HCT116 (cell line): ENCODE measurements around the gene PLEKHM1. TPM values are rescaled to one million over a fixed set of nuclear protein-coding genes. Genes with fewer than 3 reads are reported as not detected.

ENCODE experiments used
- ATAC-seq: fragments of 200-7000 bp; cut with Tn5 transposase; 2 replicates; pipeline ENCODE4 v1.9.1; 2020; ENCODE audit warnings: mild to moderate bottlenecking, moderate library complexity
- BruUV-seq: library from RNA; stranded (reverse); fragments of 400-500 nt; replicated peaks from 2 replicates; lab custom pipeline; 2021; lab: Mats Ljungman, UMichigan
- CTCF ChIA-PET: fragments of 300-600 bp; sonication (Branson Sonifier 250); formaldehyde crosslinking; loops from one replicate; lab custom pipeline; 2021; ENCODE audit warnings: antibody characterized with exemption; lab: Charles Lee
- POLR2A ChIA-PET: fragments of 300-600, 350-600 bp; sonication (Branson Sonifier 250); formaldehyde crosslinking; loops from one replicate; lab custom pipeline; 2021; ENCODE audit warnings: antibody characterized with exemption; lab: Charles Lee
- RAD21 ChIA-PET, 2 experiments: fragments of 300-600 bp; sonication (Branson Sonifier 250); formaldehyde crosslinking; loops; one replicate each; lab custom pipeline; 2023; ENCODE audit warnings: low total read pairs in 2 of 2; ENCODE audit not compliant: uncharacterized antibody in 2 of 2, unreplicated experiment in 2 of 2, low non-redundant PET in 1 of 2; lab: Charles Lee
- DNase-seq: peaks from one replicate; pipeline ENCODE4 v3.0.0-alpha.2; 2010; ENCODE audit warnings: low read depth, low spot score
- H2AFZ ChIP-seq: fragments of 200-600 bp; shearing (Covaris generic), sonication (generic); 2 replicates; pipeline ENCODE4 v1.6.1; 2017; ENCODE audit warnings: low read depth, mixed run types, mixed read lengths, antibody characterized with exemption, low read length; ENCODE audit not compliant: poor library complexity, severe bottlenecking
- H3K27ac ChIP-seq: 2 replicates; pipeline ENCODE4 v1.5.1; 2012; ENCODE audit warnings: low read depth, low read length
- H3K27me3 ChIP-seq: fragments of 200-600 bp; sonication (generic); 2 replicates; pipeline ENCODE4 v1.6.1; 2016; ENCODE audit warnings: mixed run types, low read length, mixed read lengths; ENCODE audit not compliant: insufficient read depth
- H3K36me3 ChIP-seq, 2 experiments: fragments of 200-500 bp in 1 of 2; fragments of 200-600 bp in 1 of 2; sonication (Bioruptor generic) in 1 of 2; sonication (generic) in 1 of 2; 2 replicates each; pipeline versions ENCODE4 v1.5.1 to v1.6.1; 2014 to 2016; ENCODE audit warnings: low read length in 2 of 2, inconsistent platforms in 1 of 2, mixed read lengths in 1 of 2, mixed run types in 1 of 2; ENCODE audit not compliant: insufficient read depth in 2 of 2, control insufficient read depth in 1 of 2
- H3K4me1 ChIP-seq, 2 experiments: fragments of 200-600 bp in 1 of 2; sonication (generic) in 1 of 2; 2 replicates each; pipeline versions ENCODE4 v1.5.1 to v1.6.1; 2012 to 2017; ENCODE audit warnings: low read length in 2 of 2, inconsistent platforms in 1 of 2, mild to moderate bottlenecking in 1 of 2, mixed read lengths in 1 of 2, mixed run types in 1 of 2, moderate library complexity in 1 of 2; ENCODE audit not compliant: insufficient read depth in 2 of 2, control insufficient read depth in 1 of 2
- H3K4me2 ChIP-seq: fragments of 200-600 bp; sonication (generic); 2 replicates; pipeline ENCODE4 v1.6.1; 2017; ENCODE audit warnings: mixed run types, low read length, mixed read lengths
- H3K4me3 ChIP-seq, 2 experiments: fragments of 200-600 bp in 1 of 2; sonication (generic) in 1 of 2; replicated peaks in 1 of 2; 2 replicates each; pipeline ENCODE4 v1.5.1; 2011 to 2016; ENCODE audit warnings: low read length in 2 of 2, control low read depth in 1 of 2, low read depth in 1 of 2, mild to moderate bottlenecking in 1 of 2, mixed read lengths in 1 of 2, mixed run types in 1 of 2
- H3K79me2 ChIP-seq: fragments of 200-600 bp; sonication (generic); 2 replicates; pipeline ENCODE4 v1.6.1; 2017; ENCODE audit warnings: mild to moderate bottlenecking, mixed run types, low read length, moderate library complexity, mixed read lengths; ENCODE audit not compliant: insufficient read depth
- H3K9ac ChIP-seq: fragments of 200-600 bp; sonication (generic); 2 replicates; pipeline ENCODE4 v1.6.1; 2016; ENCODE audit warnings: low read length, mixed read lengths
- H3K9me2 ChIP-seq: fragments of 200-600 bp; sonication (generic), shearing (Covaris generic); 2 replicates; pipeline ENCODE4 v1.6.1; 2017; ENCODE audit warnings: mixed run types, mild to moderate bottlenecking, moderate library complexity; ENCODE audit not compliant: insufficient read depth
- H3K9me3 ChIP-seq, 2 experiments: fragments of 200-500 bp in 1 of 2; fragments of 200-600 bp in 1 of 2; sonication (Bioruptor generic) in 1 of 2; sonication (generic) in 1 of 2; 2 replicates each; pipeline ENCODE4 v1.6.1; 2014 to 2017; ENCODE audit warnings: low read length in 2 of 2, mixed read lengths in 2 of 2, inconsistent platforms in 1 of 2, low read depth in 1 of 2, mild to moderate bottlenecking in 1 of 2, mixed run types in 1 of 2, moderate library complexity in 1 of 2; ENCODE audit not compliant: control insufficient read depth in 1 of 2, insufficient read depth in 1 of 2
- H4K20me1 ChIP-seq: fragments of 200-600 bp; sonication (generic), shearing (Covaris generic); 2 replicates; pipeline ENCODE4 v1.6.1; 2017; ENCODE audit warnings: mixed run types, mild to moderate bottlenecking, moderate library complexity; ENCODE audit not compliant: insufficient read depth
- CBX3 ChIP-seq: IDR thresholded peaks from 2 replicates; pipeline ENCODE4 v1.6.1; 2012; ENCODE audit warnings: low read depth
- CEBPB ChIP-seq: IDR thresholded peaks from 2 replicates; pipeline ENCODE4 v1.6.1; 2012; ENCODE audit warnings: low read depth
- ELF1 ChIP-seq: IDR thresholded peaks from 2 replicates; pipeline ENCODE4 v1.6.1; 2012; ENCODE audit warnings: low read depth, borderline replicate concordance
- EZH2 ChIP-seq: fragments of 200-600 bp; sonication (generic); IDR thresholded peaks from 2 replicates; pipeline ENCODE4 v1.6.1; 2017; ENCODE audit warnings: antibody characterized with exemption, mixed run types
- JUND ChIP-seq: IDR thresholded peaks from 2 replicates; pipeline ENCODE4 v1.6.1; 2012
- POLR2A ChIP-seq: IDR thresholded peaks from 2 replicates; pipeline ENCODE4 v1.7.0; 2011; ENCODE audit warnings: borderline replicate concordance; ENCODE audit not compliant: insufficient read depth, insufficient read length; ENCODE audit errors: extremely low read depth
- POLR2AphosphoS5 ChIP-seq: IDR thresholded peaks from 2 replicates; pipeline ENCODE4 v1.6.1; 2011; ENCODE audit warnings: mild to moderate bottlenecking, low read depth, low read length, moderate library complexity
- SRF ChIP-seq: IDR thresholded peaks from 2 replicates; pipeline ENCODE4 v1.6.1; 2012; ENCODE audit warnings: low read depth
- ZNF274 ChIP-seq: fragments of 200-500 bp; sonication (Bioruptor generic); IDR thresholded peaks from 2 replicates; pipeline ENCODE4 v1.6.1; 2014; ENCODE audit warnings: mild to moderate bottlenecking, low read depth, low read length, inconsistent platforms
- intact Hi-C: fragments of 100-400 bp; cut with micrococcal nuclease; formaldehyde crosslinking; loops from 2 replicates; pipeline ENCODE4 v1.10.0; 2022
- total RNA-seq: library from RNA; stranded (reverse); gene quantifications from one replicate; pipeline ENCODE4 v1.2.1, GENCODE V29; 2021; ENCODE audit not compliant: unreplicated experiment
- TF ChIP-seq, protein P1 (sequence below): IDR thresholded peaks from 2 replicates; pipeline ENCODE4 v1.6.1; 2011; ENCODE audit warnings: mild to moderate bottlenecking, low read length, moderate library complexity; ENCODE audit not compliant: insufficient replicate concordance; ENCODE audit errors: extremely low read depth
- TF ChIP-seq, protein P2 (sequence below), 3 experiments: fragments of 200-600 bp in 1 of 3; sonication (generic) in 1 of 3; IDR thresholded peaks in 2 of 3; conservative IDR thresholded peaks in 1 of 3; 2 replicates each; pipeline ENCODE4 v1.5.1; 2012 to 2017; ENCODE audit warnings: low read depth in 2 of 3, low read length in 2 of 3, antibody characterized with exemption in 1 of 3, borderline replicate concordance in 1 of 3, control low read depth in 1 of 3, mild to moderate bottlenecking in 1 of 3, mixed read lengths in 1 of 3, mixed run types in 1 of 3, moderate library complexity in 1 of 3; ENCODE audit not compliant: insufficient read depth in 1 of 3
- TF ChIP-seq, protein P3 (sequence below): IDR thresholded peaks from 2 replicates; pipeline ENCODE4 v1.6.1; 2012; ENCODE audit warnings: low read depth

The PLEKHM1 gene
- total RNA-seq, 1 experiment from 2014 or later = 32.8 TPM

DNA sequence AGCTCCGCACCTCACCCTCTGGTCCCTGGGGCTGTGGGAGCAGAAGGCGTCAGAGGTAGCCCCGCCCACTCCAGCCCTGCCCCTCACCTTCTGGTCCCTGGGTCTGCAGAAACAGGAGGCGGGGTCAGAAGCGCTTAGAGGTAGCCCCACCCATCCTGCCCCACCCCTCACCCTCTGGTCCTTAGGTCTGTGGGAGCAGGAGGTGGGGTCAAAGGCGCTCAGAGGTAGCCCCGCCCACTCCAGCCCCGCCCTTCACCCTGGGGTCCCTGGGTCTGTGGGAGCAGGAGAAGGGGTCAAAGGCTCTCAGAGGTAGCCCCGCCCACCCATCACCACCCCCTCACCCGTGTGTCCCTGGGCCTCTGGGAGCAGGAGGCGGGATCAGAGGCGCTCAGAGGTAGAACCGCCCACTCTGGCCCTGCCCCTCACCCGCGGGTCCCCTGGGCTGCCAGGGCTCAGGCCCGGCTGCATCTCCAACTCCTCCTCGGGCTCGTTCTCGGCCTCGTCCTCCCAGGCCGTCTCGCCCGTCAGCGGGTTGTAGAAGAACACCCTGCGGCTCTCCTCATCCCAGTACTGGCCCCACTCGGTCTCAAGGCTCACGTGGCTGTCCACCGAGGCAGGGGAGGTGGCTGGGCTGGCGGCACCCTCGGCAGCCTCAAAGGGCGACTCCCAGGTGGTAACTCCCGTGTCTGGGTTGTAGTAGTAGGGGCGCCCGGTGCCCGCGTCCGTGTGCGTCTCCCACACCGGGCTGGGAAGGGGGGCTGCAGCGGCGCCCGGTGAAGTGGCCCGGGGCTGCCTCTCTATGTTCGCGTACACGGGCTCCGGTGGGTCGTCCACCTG, 85.1 kb downstream of the PLEKHM1 start (continued):
- TF ChIP-seq, protein P1, sequence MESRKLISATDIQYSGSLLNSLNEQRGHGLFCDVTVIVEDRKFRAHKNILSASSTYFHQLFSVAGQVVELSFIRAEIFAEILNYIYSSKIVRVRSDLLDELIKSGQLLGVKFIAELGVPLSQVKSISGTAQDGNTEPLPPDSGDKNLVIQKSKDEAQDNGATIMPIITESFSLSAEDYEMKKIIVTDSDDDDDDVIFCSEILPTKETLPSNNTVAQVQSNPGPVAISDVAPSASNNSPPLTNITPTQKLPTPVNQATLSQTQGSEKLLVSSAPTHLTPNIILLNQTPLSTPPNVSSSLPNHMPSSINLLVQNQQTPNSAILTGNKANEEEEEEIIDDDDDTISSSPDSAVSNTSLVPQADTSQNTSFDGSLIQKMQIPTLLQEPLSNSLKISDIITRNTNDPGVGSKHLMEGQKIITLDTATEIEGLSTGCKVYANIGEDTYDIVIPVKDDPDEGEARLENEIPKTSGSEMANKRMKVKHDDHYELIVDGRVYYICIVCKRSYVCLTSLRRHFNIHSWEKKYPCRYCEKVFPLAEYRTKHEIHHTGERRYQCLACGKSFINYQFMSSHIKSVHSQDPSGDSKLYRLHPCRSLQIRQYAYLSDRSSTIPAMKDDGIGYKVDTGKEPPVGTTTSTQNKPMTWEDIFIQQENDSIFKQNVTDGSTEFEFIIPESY = no peak
- TF ChIP-seq CEBPB (no peak), POLR2A (no peak), JUND (no peak), POLR2AphosphoS5 (no peak), SRF (no peak), ZNF274 (no peak), CBX3 (no peak), ELF1 (no peak)
- TF ChIP-seq, protein P2, sequence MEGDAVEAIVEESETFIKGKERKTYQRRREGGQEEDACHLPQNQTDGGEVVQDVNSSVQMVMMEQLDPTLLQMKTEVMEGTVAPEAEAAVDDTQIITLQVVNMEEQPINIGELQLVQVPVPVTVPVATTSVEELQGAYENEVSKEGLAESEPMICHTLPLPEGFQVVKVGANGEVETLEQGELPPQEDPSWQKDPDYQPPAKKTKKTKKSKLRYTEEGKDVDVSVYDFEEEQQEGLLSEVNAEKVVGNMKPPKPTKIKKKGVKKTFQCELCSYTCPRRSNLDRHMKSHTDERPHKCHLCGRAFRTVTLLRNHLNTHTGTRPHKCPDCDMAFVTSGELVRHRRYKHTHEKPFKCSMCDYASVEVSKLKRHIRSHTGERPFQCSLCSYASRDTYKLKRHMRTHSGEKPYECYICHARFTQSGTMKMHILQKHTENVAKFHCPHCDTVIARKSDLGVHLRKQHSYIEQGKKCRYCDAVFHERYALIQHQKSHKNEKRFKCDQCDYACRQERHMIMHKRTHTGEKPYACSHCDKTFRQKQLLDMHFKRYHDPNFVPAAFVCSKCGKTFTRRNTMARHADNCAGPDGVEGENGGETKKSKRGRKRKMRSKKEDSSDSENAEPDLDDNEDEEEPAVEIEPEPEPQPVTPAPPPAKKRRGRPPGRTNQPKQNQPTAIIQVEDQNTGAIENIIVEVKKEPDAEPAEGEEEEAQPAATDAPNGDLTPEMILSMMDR (IDR thresholded peaks at IDR 0.05 in 2 of 3, conservative IDR thresholded peaks at IDR 0.05 in 1 of 3; ENCODE audit: borderline replicate concordance in 1 of 3, insufficient read depth in 1 of 3, low read depth in 2 of 3, low read length in 2 of 3) = no peak

DNA sequence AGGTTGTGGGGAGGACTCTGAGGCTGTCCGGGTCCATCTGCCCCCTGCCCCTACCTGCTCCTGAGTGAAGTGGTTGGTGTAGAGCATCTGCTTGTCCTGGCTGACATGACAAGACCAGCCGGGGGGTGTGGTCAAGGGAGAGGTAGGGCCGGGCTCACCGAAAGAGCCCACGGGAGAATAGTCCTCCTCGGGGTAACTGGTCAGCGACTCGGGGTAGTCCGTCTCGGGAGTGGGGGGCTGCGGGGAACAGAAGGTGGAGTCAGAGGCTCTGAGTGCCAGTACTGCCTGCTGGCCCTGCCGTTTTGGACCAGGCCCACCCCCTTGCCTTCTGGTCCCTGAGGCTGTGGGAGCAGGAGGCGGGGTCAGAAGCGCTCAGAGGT, 85.7 kb downstream of the PLEKHM1 start:
- no peak overlapping the region for H3K27ac ChIP-seq
- POLR2A ChIA-PET = no interaction called here
- no peak for TF ChIP-seq EZH2
- TF ChIP-seq, protein P1 = no peak
- TF ChIP-seq, protein P3, sequence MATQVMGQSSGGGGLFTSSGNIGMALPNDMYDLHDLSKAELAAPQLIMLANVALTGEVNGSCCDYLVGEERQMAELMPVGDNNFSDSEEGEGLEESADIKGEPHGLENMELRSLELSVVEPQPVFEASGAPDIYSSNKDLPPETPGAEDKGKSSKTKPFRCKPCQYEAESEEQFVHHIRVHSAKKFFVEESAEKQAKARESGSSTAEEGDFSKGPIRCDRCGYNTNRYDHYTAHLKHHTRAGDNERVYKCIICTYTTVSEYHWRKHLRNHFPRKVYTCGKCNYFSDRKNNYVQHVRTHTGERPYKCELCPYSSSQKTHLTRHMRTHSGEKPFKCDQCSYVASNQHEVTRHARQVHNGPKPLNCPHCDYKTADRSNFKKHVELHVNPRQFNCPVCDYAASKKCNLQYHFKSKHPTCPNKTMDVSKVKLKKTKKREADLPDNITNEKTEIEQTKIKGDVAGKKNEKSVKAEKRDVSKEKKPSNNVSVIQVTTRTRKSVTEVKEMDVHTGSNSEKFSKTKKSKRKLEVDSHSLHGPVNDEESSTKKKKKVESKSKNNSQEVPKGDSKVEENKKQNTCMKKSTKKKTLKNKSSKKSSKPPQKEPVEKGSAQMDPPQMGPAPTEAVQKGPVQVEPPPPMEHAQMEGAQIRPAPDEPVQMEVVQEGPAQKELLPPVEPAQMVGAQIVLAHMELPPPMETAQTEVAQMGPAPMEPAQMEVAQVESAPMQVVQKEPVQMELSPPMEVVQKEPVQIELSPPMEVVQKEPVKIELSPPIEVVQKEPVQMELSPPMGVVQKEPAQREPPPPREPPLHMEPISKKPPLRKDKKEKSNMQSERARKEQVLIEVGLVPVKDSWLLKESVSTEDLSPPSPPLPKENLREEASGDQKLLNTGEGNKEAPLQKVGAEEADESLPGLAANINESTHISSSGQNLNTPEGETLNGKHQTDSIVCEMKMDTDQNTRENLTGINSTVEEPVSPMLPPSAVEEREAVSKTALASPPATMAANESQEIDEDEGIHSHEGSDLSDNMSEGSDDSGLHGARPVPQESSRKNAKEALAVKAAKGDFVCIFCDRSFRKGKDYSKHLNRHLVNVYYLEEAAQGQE = no peak
- TF ChIP-seq CEBPB = no peak
- intact Hi-C loops = no loop called here
- no peak overlapping the region for H3K4me2 ChIP-seq
- no TSS peak for BruUV-seq
- no peak overlapping the region for H2AFZ ChIP-seq
- H3K4me1 ChIP-seq = peaks cover 0 to 11% of the 10 kb centered on the region in 2 experiments; a peak in 1 of 4 replicates
- peaks cover 0 to 35% of the 10 kb centered on the region in 2 experiments; a peak in 2 of 4 replicates for H3K36me3 ChIP-seq
- peaks cover 5% of the 10 kb centered on the region; the same call in 1 of the 2 replicates for H3K79me2 ChIP-seq
- H3K4me3 ChIP-seq = no peak overlapping the region
- RAD21 ChIA-PET = no interaction called here
- ATAC-seq (0 out of 2 replicates have a peak, but pooled peaks have one; percentile 12), DNase-seq (no peak)
- H3K9ac ChIP-seq = no peak overlapping the region
- no peaks in the 10 kb centered on the region for H4K20me1 ChIP-seq
- no peaks in the 10 kb centered on the region for H3K9me3 ChIP-seq
- H3K9me2 ChIP-seq = no peaks in the 10 kb centered on the region
- no peaks in the 10 kb centered on the region for H3K27me3 ChIP-seq
- CTCF ChIA-PET = no interaction called here
